Stomach (tissue), 9 donors: ENCODE data around the gene DACT2. TPM values are rescaled to one million over a fixed set of nuclear protein-coding genes. Genes with fewer than 3 reads are reported as not detected.

Experiments
- DNase-seq, 2 donors: peaks; one replicate each; pipeline versions ENCODE4 v3.0.0 to v3.0.0-alpha.2; 2013 to 2019
- H3K27ac ChIP-seq, 5 donors: fragments of 200-600 bp in 4 of 5; sonication (generic) in 4 of 5; one replicate each; pipeline ENCODE4 v1.5.1; 2013 to 2019; ENCODE audit warnings: mild to moderate bottlenecking in 1 of 5, moderate library complexity in 1 of 5
- H3K27me3 ChIP-seq, 3 donors: fragments of 200-600 bp; sonication (generic); one replicate each; pipeline ENCODE4 v1.5.1; 2017 to 2019; ENCODE audit warnings: mixed run types in 1 of 3
- H3K36me3 ChIP-seq, 4 donors: fragments of 200-600 bp; sonication (generic); 1 replicate in 3 of 4; 2 replicates in 1 of 4; pipeline ENCODE4 v1.5.1; 2016 to 2019
- H3K4me1 ChIP-seq, 4 donors: fragments of 200-600 bp; sonication (generic); one replicate each; pipeline ENCODE4 v1.5.1; 2016 to 2019
- H3K4me3 ChIP-seq, 4 donors: fragments of 200-600 bp; sonication (generic) in 3 of 4; one replicate each; pipeline ENCODE4 v1.5.1; 2016 to 2019; ENCODE audit warnings: mild to moderate bottlenecking in 1 of 4
- H3K9me3 ChIP-seq, 4 donors: fragments of 200-600 bp; sonication (generic); one replicate each; pipeline ENCODE4 v1.5.1; 2016 to 2019
- EP300 ChIP-seq: sonication (generic); formaldehyde crosslinking; IDR thresholded peaks from one replicate; pipeline ENCODE4 v1.6.1; 2017; ENCODE audit warnings: antibody characterized with exemption
- POLR2A ChIP-seq, 4 donors: fragments of 450-650 bp; IDR thresholded peaks; one replicate each; pipeline ENCODE4 v1.6.1; 2016; ENCODE audit warnings: antibody characterized with exemption in 4 of 4, control low read depth in 2 of 4, mild to moderate bottlenecking in 1 of 4, moderate library complexity in 1 of 4
- POLR2AphosphoS5 ChIP-seq, 3 donors: sonication (generic); formaldehyde crosslinking; IDR thresholded peaks; one replicate each; pipeline ENCODE4 v1.6.1; 2016; ENCODE audit warnings: antibody characterized with exemption in 3 of 3
- WGBS, 5 donors: extraction: QIAGEN DNeasy Blood & Tissue Kit in 3 of 5; methylation state at CpG; one replicate each; pipeline versions ENCODE4 v1.1.5 to v1.1.7; 2013 to 2018; 5-methylcytosine and 5-hydroxymethylcytosine counted together
- intact Hi-C: fragments of 100-400 bp; cut with DNase I; formaldehyde crosslinking; loops from one replicate; pipeline ENCODE4 v1.15.1; 2023; ENCODE audit warnings: low total_unique reads
- polyA plus RNA-seq, 3 donors: library from polyadenylated mRNA; stranded (reverse); fragments of 200-250 nt; gene quantifications; one replicate each; pipeline ENCODE4 v1.2.3, GENCODE V29; 2013
- total RNA-seq, 5 donors: library from RNA; depleted of rRNA; stranded (reverse); fragments of >200 nt; gene quantifications; one replicate each; pipeline versions ENCODE4 v1.1.0 to v1.2.3, GENCODE V29; 2014 to 2016
- TF ChIP-seq, protein P1 (sequence below), 7 experiments: fragments of 450-650 bp in 4 of 7; fragments of 200-600 bp in 3 of 7; sonication (generic) in 3 of 7; IDR thresholded peaks; one replicate each; pipeline ENCODE4 v1.5.1; 2016 to 2019; ENCODE audit warnings: antibody characterized with exemption in 7 of 7, control low read depth in 2 of 7, mild to moderate bottlenecking in 1 of 7
- donor health status: healthy with polysubstance abuse.
- donor health status: Bipolar disorder and iron deficiency.
- donor health status: healthy.

Gene DACT2
- total and polyA plus RNA-seq, 8 donors: 0.44 to 4.9 (median 0.74) TPM; not detected in 2

DNA sequence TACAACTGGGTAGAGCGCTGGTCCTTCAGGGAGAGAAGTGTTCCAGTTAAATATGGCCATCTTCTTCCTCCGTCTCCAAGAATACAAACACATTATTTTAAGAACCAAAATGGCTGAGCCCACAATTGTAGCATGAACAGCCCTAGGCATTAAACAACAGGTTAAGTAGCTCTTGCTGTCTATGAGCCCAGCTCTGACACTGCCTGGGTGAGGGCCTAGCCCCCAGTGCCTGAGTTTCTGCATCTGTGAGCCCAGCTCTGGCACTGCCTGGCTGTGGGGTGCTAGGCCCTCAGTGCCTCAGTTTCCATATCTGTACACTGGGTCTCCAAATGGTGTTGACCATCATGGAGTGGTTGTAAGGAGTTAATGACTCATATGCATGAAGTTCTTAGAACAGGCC is 24.8 kb upstream of the DACT2 start:
- Histone ChIP-seq H3K27ac (no peak overlapping the region), H3K27me3 (peaks cover 0 to 39% (median 8%) of the 10 kb centered on the region in 3 donors), H3K4me1 (no peaks in the 10 kb centered on the region), H3K4me3 (no peak overlapping the region), H3K36me3 (no peaks in the 10 kb centered on the region), H3K9me3 (no peaks in the 10 kb centered on the region)
- WGBS, 5 donors: 93 to 100% (median 95%) methylated on average over 2 of the region's 2 CpGs
- intact Hi-C loops: loop anchor here (10.0 kb wide), 1 partner anchor 120 kb away; no protein-coding TSS in a partner anchor
- no peak for DNase-seq
- TF ChIP-seq, protein P1, sequence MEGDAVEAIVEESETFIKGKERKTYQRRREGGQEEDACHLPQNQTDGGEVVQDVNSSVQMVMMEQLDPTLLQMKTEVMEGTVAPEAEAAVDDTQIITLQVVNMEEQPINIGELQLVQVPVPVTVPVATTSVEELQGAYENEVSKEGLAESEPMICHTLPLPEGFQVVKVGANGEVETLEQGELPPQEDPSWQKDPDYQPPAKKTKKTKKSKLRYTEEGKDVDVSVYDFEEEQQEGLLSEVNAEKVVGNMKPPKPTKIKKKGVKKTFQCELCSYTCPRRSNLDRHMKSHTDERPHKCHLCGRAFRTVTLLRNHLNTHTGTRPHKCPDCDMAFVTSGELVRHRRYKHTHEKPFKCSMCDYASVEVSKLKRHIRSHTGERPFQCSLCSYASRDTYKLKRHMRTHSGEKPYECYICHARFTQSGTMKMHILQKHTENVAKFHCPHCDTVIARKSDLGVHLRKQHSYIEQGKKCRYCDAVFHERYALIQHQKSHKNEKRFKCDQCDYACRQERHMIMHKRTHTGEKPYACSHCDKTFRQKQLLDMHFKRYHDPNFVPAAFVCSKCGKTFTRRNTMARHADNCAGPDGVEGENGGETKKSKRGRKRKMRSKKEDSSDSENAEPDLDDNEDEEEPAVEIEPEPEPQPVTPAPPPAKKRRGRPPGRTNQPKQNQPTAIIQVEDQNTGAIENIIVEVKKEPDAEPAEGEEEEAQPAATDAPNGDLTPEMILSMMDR (IDR thresholded peaks at IDR 0.05): no peak
- TF ChIP-seq POLR2AphosphoS5 (IDR thresholded peaks at IDR 0.05) (no peak), EP300 (no peak), POLR2A (IDR thresholded peaks at IDR 0.05) (no peak)

DNA sequence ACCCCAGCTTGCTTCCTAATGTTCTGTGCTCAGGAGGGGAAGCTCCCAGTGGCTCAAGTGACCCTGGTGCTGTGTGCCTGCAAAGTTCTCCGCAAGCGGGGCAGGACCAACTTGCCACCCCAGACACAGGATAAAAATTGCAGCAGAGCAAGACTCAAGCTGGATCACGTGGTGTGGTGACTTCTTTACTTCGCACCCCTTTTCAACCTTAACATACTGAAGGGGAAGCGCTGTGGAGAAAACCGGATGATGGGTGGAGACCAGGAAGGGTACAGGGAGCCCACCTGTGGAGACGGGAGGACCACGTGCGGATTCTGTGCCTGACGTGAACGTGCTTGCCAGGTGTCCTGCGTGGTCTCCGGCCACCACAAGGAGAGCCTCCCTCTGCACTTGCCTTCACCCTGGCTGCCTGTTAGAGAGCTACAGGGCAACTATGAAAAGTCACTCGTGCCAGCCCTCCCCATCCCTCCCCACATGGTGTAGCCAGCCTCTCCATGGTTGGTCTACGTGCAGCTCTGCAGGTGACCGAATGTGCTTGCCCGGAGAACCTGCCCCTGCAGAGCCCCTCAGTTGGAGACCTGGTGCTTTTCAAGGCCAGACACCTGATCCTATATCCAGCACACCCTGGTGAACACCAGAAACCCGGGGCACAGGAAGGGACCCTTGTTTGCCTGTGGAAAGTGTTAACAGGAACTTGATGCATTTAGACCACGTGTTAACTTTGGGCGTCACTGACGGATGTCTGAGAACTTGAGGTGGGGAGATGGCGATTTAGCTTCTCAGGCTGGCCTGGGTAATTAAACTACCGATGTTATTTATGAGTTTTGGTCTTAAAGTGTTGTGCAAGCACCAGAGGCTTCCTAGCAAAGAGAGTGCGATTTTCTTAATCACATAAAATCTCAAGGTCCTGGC is 23.9 kb upstream of the DACT2 start:
- Histone ChIP-seq H3K27ac (no peak overlapping the region), H3K9me3 (no peaks in the 10 kb centered on the region), H3K27me3 (peaks cover 0 to 39% (median 8%) of the 10 kb centered on the region in 3 donors), H3K4me3 (no peak overlapping the region), H3K36me3 (no peaks in the 10 kb centered on the region), H3K4me1 (no peaks in the 10 kb centered on the region)
- intact Hi-C loops: loop anchor here (10.0 kb wide), 1 partner anchor 119 kb away; no protein-coding TSS in a partner anchor
- DNase-seq: no peak
- no peak for TF ChIP-seq EP300
- 72 to 80% (median 75%) methylated on average over 20 to 24 of the region's 24 CpGs for WGBS, 5 donors

DNA sequence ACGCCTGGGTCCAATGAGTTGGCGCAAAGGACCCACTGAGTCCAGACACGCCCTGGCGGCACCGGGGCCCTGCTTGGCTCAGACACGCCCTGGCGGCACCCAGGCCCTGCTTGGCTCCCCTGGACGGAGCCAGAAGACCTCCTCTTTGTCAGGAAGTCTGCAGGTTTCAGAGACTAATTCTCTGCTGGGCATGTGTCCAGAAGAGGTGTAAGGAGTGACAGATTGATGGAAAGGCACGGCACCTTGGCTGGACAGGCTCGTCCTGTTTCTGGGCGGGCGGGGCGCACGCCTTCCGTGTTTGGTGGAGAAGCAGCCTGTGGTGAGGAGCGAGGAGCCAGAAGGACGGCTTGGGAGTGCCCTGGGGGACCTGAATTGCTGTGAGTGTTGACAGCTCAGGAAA is 23.1 kb upstream of the DACT2 start:
- no peaks in the 10 kb centered on the region for H3K36me3 ChIP-seq
- no peak overlapping the region for H3K4me3 ChIP-seq
- WGBS, 5 donors: 48 to 66% (median 53%) methylated on average over 16 to 17 of the region's 17 CpGs
- peaks cover 0 to 33% (median 8%) of the 10 kb centered on the region in 3 donors for H3K27me3 ChIP-seq
- no peaks in the 10 kb centered on the region for H3K4me1 ChIP-seq
- DNase-seq: peak in 1 of 2 donors; percentile 54
- intact Hi-C loops: loop anchor here (10.0 kb wide), 1 partner anchor 118 kb away; no protein-coding TSS in a partner anchor
- TF ChIP-seq, protein P1 (IDR thresholded peaks at IDR 0.05): no peak
- TF ChIP-seq POLR2A (IDR thresholded peaks at IDR 0.05) (no peak), POLR2AphosphoS5 (IDR thresholded peaks at IDR 0.05) (no peak), EP300 (no peak)
- H3K9me3 ChIP-seq: no peaks in the 10 kb centered on the region
- H3K27ac ChIP-seq: no peak overlapping the region

DNA sequence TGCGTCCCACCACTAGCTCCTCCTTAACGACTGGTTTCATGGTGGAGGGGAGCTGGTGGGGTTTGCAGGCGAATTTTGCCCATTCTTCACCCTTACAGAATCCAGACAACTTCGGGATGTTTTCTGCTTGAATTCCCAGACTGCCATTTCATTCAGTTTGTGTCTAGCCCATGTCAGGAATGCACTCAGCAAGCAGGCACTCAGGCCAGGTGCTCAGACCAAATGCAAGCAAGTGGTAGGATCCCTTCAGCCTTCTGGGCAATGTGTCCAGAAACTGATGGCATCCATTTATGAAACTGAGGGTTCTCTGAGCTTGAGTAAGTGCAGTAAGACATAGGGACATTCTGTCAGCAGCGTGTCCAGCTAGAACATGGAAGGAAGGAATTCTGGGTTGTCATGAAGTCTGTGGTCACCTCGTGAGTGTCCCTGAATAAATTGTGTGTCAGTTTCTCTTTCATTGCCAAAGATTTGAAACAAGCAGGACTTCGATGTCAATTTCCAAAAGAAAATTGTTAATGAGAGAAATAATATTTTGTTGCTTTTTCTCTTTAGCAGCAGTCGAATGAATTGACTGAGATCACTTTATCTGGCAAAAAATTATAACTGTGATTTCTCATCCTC is 21.8 kb upstream of the DACT2 start:
- Histone ChIP-seq H3K27ac (no peak overlapping the region), H3K9me3 (no peaks in the 10 kb centered on the region), H3K27me3 (peaks cover 0 to 24% (median 5%) of the 10 kb centered on the region in 3 donors), H3K36me3 (no peaks in the 10 kb centered on the region), H3K4me1 (no peaks in the 10 kb centered on the region), H3K4me3 (no peak overlapping the region)
- TF ChIP-seq POLR2A (IDR thresholded peaks at IDR 0.05) (no peak), POLR2AphosphoS5 (IDR thresholded peaks at IDR 0.05) (no peak), EP300 (no peak)
- TF ChIP-seq, protein P1 (IDR thresholded peaks at IDR 0.05): no peak
- WGBS, 5 donors: 80 to 84% (median 80%) methylated on average over 8 of the region's 8 CpGs
- intact Hi-C loops: loop anchor here (10.0 kb wide), 1 partner anchor 117 kb away; no protein-coding TSS in a partner anchor
- DNase-seq: no peak
